Right cardiac atrium (tissue), 5 donors: ENCODE measurements around the gene ADGRL1. TPM values are rescaled to one million over a fixed set of nuclear protein-coding genes. Genes with fewer than 3 reads are reported as not detected.
"Not testable (repeated sequence)": the region's sequence is repeated elsewhere in the genome, so short reads cannot be mapped to it uniquely, and the experiment has no call there.

Experiments
- ATAC-seq, 2 donors: fragments of 200-7000 bp; cut with Tn5 transposase; one replicate each; pipeline versions ENCODE4 v1.8.0 to v1.9.1; 2020; ENCODE audit warnings: moderate library complexity in 2 of 2, mild to moderate bottlenecking in 1 of 2
- DNase-seq, 3 donors: peaks; one replicate each; pipeline ENCODE4 v3.0.0-alpha.2; 2020
- H3K27ac ChIP-seq: one replicate; pipeline ENCODE4 v1.5.1; 2013; ENCODE audit warnings: mild to moderate bottlenecking, low read length, control low read depth, moderate library complexity
- H3K27me3 ChIP-seq: one replicate; pipeline ENCODE4 v1.6.1; 2013; ENCODE audit not compliant: control insufficient read depth, insufficient read depth
- H3K4me1 ChIP-seq: one replicate; pipeline ENCODE4 v1.6.1; 2013; ENCODE audit warnings: low read length; ENCODE audit not compliant: control insufficient read depth, insufficient read depth
- H3K4me3 ChIP-seq: one replicate; pipeline ENCODE4 v1.5.1; 2013; ENCODE audit warnings: low read length, control low read depth
- H3K9me3 ChIP-seq: one replicate; pipeline ENCODE4 v1.6.1; 2013; ENCODE audit warnings: low read length; ENCODE audit not compliant: control insufficient read depth
- WGBS: extraction: QIAGEN DNeasy Blood & Tissue Kit; methylation state at CpG from one replicate; pipeline ENCODE4 v1.1.7; 2013; 5-methylcytosine and 5-hydroxymethylcytosine counted together
- intact Hi-C, 4 donors: fragments of 100-400 bp; cut with DNase I; formaldehyde crosslinking; loops; one replicate each; pipeline versions ENCODE4 v1.11.0 to v1.14.0; 2022 to 2023
- polyA plus RNA-seq: library from polyadenylated mRNA; stranded (reverse); fragments of 200-250 nt; gene quantifications from one replicate; pipeline ENCODE4 v1.2.3, GENCODE V29; 2013
- total RNA-seq, 4 donors: library from RNA; stranded (reverse); fragmentation: NEBNext Ultra II Directional; extraction: Animal tissue kit (Norgen Biotek cat#: 25700); gene quantifications; one replicate each; pipeline ENCODE4 v1.2.1, GENCODE V29; 2021
- donor health status: healthy with polysubstance abuse.
- donor health status: DM: no; HTN: yes; CAD: no.
- donor health status: DM: no; HTN: no; CAD: no.
- donor health status: DM: no; HTN: yes; CAD: no; lungs with severe emphysema.
- donor health status: DM: yes; HTN: yes; CAD: no.

ADGRL1 gene
- total and polyA plus RNA-seq, 5 donors, result 20.1 to 36.9 (median 33.6) TPM

- intact Hi-C loops, result no loop called here
- H3K4me3 ChIP-seq, result no peak overlapping the region
- no peaks in the 10 kb centered on the region for H3K9me3 ChIP-seq
- H3K4me1 ChIP-seq, result no peaks in the 10 kb centered on the region
- no peaks in the 10 kb centered on the region for H3K27me3 ChIP-seq
- no peak overlapping the region for H3K27ac ChIP-seq
- ATAC-seq, result no peak
- 76% methylated on average over 12 of the region's 12 CpGs for WGBS
- DNase-seq, result no peak
Measured at GRCh38 chr19:14218620-14219330, 12.8 kb upstream of the ADGRL1 start.

GRCh38 chr19:14217886-14218285 lies 11.9 kb upstream of the ADGRL1 start:
- H3K27me3 ChIP-seq, H3K4me1 ChIP-seq, intact Hi-C loops, H3K4me3 ChIP-seq, DNase-seq, H3K9me3 ChIP-seq, H3K27ac ChIP-seq: not testable (repeated sequence)
- peak in 1 of 2 donors; percentile 9 for ATAC-seq
- WGBS, result 22% methylated on average over 4 of the region's 4 CpGs

- no peaks in the 10 kb centered on the region for H3K27me3 ChIP-seq
- DNase-seq (no peak), ATAC-seq (no peak)
- intact Hi-C loops, result no loop called here
- no peaks in the 10 kb centered on the region for H3K4me1 ChIP-seq
- no peak overlapping the region for H3K27ac ChIP-seq
- WGBS, result 94% methylated on average over 2 of the region's 2 CpGs
- no peaks in the 10 kb centered on the region for H3K9me3 ChIP-seq
- no peak overlapping the region for H3K4me3 ChIP-seq
Measured at GRCh38 chr19:14214580-14214979, 8.6 kb upstream of the ADGRL1 start.

GRCh38 chr19:14210182-14210581 lies 4.2 kb upstream of the ADGRL1 start:
- ATAC-seq, intact Hi-C loops, H3K4me3 ChIP-seq, H3K27me3 ChIP-seq, H3K27ac ChIP-seq, DNase-seq, H3K4me1 ChIP-seq, H3K9me3 ChIP-seq: not testable (repeated sequence)
- 61% methylated on average over 9 of the region's 9 CpGs for WGBS

GRCh38 chr19:14209401-14209800 lies 3.4 kb upstream of the ADGRL1 start:
- H3K27ac ChIP-seq, H3K4me1 ChIP-seq, H3K27me3 ChIP-seq, ATAC-seq, intact Hi-C loops, DNase-seq, H3K4me3 ChIP-seq, H3K9me3 ChIP-seq: not testable (repeated sequence)
- 1% methylated on average over 40 of the region's 40 CpGs for WGBS

- not testable (repeated sequence) for DNase-seq, H3K27me3 ChIP-seq
Measured at GRCh38 chr19:14208496-14208895, 2.5 kb upstream of the ADGRL1 start.

GRCh38 chr19:14207796-14208195 lies 1.8 kb upstream of the ADGRL1 start:
- peak in 1 of 2 donors; percentile 2 for ATAC-seq
- 31% methylated on average over 7 of the region's 7 CpGs for WGBS
- not testable (repeated sequence) for H3K4me1 ChIP-seq

More at GRCh38 chr19:14208496-14208895, 2.5 kb upstream of the ADGRL1 start:
- H3K4me1 ChIP-seq, H3K9me3 ChIP-seq, H3K27ac ChIP-seq, intact Hi-C loops, H3K4me3 ChIP-seq, ATAC-seq: not testable (repeated sequence)
- 37% methylated on average over 9 of the region's 9 CpGs for WGBS

GRCh38 chr19:14206737-14207726 lies 1.1 kb upstream of the ADGRL1 start:
- H3K27ac ChIP-seq, result peak overlapping the region; percentile 61
- intact Hi-C loops, H3K9me3 ChIP-seq, H3K4me1 ChIP-seq, H3K27me3 ChIP-seq: not testable (repeated sequence)
- H3K4me3 ChIP-seq, result peak overlapping the region; percentile 91
- ATAC-seq (peak; percentile 88 to 91), DNase-seq (peak; percentile 95 to 98 (median 97))
- WGBS, result under 1% methylated on average over 89 of the region's 89 CpGs

More at GRCh38 chr19:14207796-14208195, 1.8 kb upstream of the ADGRL1 start:
- H3K9me3 ChIP-seq, intact Hi-C loops, DNase-seq, H3K27ac ChIP-seq, H3K27me3 ChIP-seq: not testable (repeated sequence)
- H3K4me3 ChIP-seq, result peak overlapping the region; percentile 91

GRCh38 chr19:14206308-14206707 lies 339 bp upstream of the ADGRL1 start:
- H3K4me1 ChIP-seq, H3K9me3 ChIP-seq, H3K27ac ChIP-seq, H3K27me3 ChIP-seq, intact Hi-C loops, ATAC-seq: not testable (repeated sequence)
- WGBS, result under 1% methylated on average over 45 of the region's 67 CpGs
- peak overlapping the region; percentile 91 for H3K4me3 ChIP-seq
- DNase-seq, result peak in 1 of 3 donors; percentile 74

GRCh38 chr19:14204676-14205451 lies 1.1 kb downstream of the ADGRL1 start:
- not testable (repeated sequence) for ATAC-seq, DNase-seq, H3K27me3 ChIP-seq, H3K27ac ChIP-seq, H3K4me1 ChIP-seq, H3K9me3 ChIP-seq
- intact Hi-C loops, result loop anchor here in 1 of 4 donors (5.0 kb wide), 1 partner anchor 142 kb away; no protein-coding TSS in a partner anchor
- peak overlapping the region; percentile 91 for H3K4me3 ChIP-seq
- WGBS, result 16% methylated on average over 28 of the region's 28 CpGs
